ENCODE data around the gene ITM2B. TPM values are rescaled to one million over a fixed set of nuclear protein-coding genes. Genes with fewer than 3 reads are reported as not detected.

The ITM2B gene
- total RNA-seq, 1 donor from 2014 or later, result 339 TPM

DNA sequence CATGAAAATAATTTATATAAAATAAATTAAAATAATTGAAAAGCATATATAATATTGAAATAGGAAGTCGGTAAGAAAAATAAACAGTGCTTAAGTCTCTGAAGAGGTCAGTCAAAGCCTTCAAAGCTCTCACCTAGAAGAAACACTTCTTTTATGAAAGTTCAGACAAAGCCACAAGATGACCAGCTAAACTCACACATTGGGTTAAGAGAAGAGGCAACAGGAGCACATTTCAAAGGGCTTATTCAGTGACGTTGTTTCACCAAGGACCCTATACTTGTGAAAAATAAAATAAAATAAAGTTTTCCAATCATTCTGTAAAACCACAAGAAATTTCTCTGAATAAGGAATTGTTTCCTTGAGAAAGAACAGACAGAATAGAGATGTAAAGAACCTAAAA lies 2.5 kb upstream of the ITM2B start:
- DNase-seq (ENCODE audit: low spot score), result no peak
- Mint-ChIP-seq H3K4me3 (ENCODE audit: unreplicated experiment) (no peak overlapping the region), H3K4me1 (ENCODE audit: low read depth) (peaks cover 23% of the 10 kb centered on the region), H3K27me3 (ENCODE audit: low read depth) (no peaks in the 10 kb centered on the region), H3K9me3 (ENCODE audit: low read depth) (no peaks in the 10 kb centered on the region), H3K36me3 (ENCODE audit: low read depth) (no peaks in the 10 kb centered on the region), H3K27ac (ENCODE audit: unreplicated experiment) (no peak overlapping the region)
- TF ChIP-seq, protein P1, sequence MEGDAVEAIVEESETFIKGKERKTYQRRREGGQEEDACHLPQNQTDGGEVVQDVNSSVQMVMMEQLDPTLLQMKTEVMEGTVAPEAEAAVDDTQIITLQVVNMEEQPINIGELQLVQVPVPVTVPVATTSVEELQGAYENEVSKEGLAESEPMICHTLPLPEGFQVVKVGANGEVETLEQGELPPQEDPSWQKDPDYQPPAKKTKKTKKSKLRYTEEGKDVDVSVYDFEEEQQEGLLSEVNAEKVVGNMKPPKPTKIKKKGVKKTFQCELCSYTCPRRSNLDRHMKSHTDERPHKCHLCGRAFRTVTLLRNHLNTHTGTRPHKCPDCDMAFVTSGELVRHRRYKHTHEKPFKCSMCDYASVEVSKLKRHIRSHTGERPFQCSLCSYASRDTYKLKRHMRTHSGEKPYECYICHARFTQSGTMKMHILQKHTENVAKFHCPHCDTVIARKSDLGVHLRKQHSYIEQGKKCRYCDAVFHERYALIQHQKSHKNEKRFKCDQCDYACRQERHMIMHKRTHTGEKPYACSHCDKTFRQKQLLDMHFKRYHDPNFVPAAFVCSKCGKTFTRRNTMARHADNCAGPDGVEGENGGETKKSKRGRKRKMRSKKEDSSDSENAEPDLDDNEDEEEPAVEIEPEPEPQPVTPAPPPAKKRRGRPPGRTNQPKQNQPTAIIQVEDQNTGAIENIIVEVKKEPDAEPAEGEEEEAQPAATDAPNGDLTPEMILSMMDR (IDR thresholded peaks at IDR 0.05), result no peak

DNA sequence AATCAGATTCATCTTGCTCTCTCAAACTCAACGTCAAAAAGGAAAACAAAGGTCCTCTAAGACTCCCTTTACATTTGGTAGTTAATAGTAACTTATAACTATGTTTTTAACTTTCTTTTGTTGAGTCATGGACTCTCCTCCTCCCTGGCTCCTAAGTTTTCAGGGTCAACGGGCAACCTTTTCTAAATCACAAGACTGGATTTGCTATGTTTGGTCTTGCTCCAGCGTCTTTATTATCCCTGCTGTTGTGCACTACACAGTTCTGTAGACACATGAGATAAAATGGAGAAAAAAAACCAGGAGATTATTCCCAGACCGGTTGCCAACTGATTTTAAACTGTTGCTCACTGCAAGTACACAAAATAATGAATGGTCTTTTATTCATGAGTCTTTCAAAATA lies 1.9 kb upstream of the ITM2B start:
- TF ChIP-seq, protein P1 (IDR thresholded peaks at IDR 0.05), result no peak
- Mint-ChIP-seq H3K4me1 (ENCODE audit: low read depth) (peaks cover 28% of the 10 kb centered on the region), H3K9me3 (ENCODE audit: low read depth) (no peaks in the 10 kb centered on the region), H3K36me3 (ENCODE audit: low read depth) (no peaks in the 10 kb centered on the region), H3K27me3 (ENCODE audit: low read depth) (no peaks in the 10 kb centered on the region), H3K27ac (ENCODE audit: unreplicated experiment) (peak overlapping the region; percentile 39), H3K4me3 (ENCODE audit: unreplicated experiment) (no peak overlapping the region)
- no peak for DNase-seq (ENCODE audit: low spot score)

DNA sequence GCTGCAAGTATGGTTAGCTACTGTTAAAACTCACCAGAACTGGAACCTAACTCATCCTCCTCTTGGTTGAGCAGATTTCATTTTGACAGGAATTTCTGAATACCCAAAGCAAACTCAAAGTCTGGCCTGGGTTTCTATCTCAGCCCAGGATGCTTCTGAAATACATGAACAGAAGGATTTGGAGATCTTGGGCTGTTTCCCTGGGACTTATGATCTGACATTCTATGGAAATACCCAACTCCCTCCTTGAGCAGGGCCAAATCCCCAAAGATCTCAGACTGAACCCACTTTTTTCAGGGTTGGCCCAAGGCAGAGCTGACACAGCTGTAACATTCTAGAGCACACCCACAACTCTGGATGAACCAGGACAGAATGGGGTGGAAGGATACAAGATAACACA lies 1.1 kb upstream of the ITM2B start:
- H3K27ac Mint-ChIP-seq (ENCODE audit: unreplicated experiment), result no peak overlapping the region
- peak overlapping the region; percentile 91 for H3K4me3 Mint-ChIP-seq (ENCODE audit: unreplicated experiment)
- H3K9me3 Mint-ChIP-seq (ENCODE audit: low read depth), result no peaks in the 10 kb centered on the region
- no peak for DNase-seq (ENCODE audit: low spot score)
- peaks cover 37% of the 10 kb centered on the region for H3K4me1 Mint-ChIP-seq (ENCODE audit: low read depth)
- no peaks in the 10 kb centered on the region for H3K36me3 Mint-ChIP-seq (ENCODE audit: low read depth)
- H3K27me3 Mint-ChIP-seq (ENCODE audit: low read depth), result no peaks in the 10 kb centered on the region
- TF ChIP-seq, protein P1 (IDR thresholded peaks at IDR 0.05), result no peak

DNA sequence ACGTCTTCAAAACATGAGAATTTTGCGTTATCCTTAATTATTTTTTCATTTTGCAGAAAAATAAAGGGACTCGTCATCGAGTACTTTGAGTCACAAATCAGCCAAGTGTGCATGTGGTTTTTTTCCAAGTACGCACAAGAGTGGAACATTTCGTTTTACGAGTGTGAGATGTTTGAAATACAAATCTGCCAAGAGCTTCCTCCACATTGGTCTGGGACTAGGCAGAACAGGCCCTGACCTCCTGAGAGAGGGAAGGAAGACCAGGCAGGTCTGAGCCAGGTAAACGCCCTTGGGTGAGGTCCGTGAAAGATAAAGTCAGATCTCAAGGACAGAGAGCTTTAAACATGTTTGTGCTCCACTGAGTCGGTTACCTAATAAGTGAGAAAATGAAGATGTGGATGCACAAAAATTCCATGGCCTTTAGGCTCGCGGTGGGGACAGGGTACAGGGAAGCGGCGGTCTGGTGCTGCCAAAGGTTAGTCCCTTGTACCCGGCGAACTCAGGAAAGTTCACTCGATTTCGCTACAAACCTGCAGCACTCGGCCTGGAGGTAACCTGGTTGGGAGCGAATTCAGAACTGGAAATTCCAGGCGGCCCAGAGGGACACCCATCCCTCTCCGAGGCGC lies 473 bp upstream of the ITM2B start:
- Mint-ChIP-seq H3K27ac (ENCODE audit: unreplicated experiment) (peak overlapping the region; percentile 52), H3K36me3 (ENCODE audit: low read depth) (no peaks in the 10 kb centered on the region), H3K4me3 (ENCODE audit: unreplicated experiment) (peak overlapping the region; percentile 91), H3K9me3 (ENCODE audit: low read depth) (no peaks in the 10 kb centered on the region), H3K27me3 (ENCODE audit: low read depth) (no peaks in the 10 kb centered on the region), H3K4me1 (ENCODE audit: low read depth) (peaks cover 43% of the 10 kb centered on the region)
- DNase-seq (ENCODE audit: low spot score), result no peak
- TF ChIP-seq, protein P1 (IDR thresholded peaks at IDR 0.05), result no peak

DNA sequence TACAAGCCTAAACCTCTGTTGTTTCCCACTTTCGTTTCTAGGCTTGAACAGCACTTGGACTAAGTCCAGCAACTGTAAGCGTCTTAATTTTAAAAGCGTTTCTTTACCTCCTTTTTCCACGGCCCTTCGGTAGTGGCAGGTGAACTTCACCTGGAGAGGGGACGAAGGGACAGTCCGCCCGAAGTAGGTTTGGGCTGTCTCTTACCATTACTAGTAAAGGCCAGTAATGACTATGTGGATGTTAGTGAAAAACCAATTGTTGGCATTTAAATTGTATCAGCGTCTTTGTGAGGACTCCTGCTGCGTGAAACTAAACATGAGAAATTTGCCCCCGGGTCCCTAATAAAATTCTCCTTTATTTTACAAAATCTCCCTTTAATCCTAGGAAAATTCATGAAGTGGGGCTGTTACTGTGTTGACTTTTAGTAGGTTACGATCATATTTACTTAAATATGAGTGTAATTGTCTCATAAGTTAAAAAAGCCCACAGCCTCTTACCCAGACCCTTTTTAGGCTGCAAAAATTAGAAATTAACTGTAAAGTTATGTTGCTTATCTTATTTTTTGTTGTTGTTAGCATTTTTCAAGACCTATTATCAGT lies 983 bp downstream of the ITM2B start:
- H3K27ac Mint-ChIP-seq (ENCODE audit: unreplicated experiment), result peak overlapping the region; percentile 98
- H3K4me1 Mint-ChIP-seq (ENCODE audit: low read depth), result peaks cover 51% of the 10 kb centered on the region
- H3K27me3 Mint-ChIP-seq (ENCODE audit: low read depth), result no peaks in the 10 kb centered on the region
- H3K4me3 Mint-ChIP-seq (ENCODE audit: unreplicated experiment), result peak overlapping the region; percentile 91
- H3K36me3 Mint-ChIP-seq (ENCODE audit: low read depth), result no peaks in the 10 kb centered on the region
- no peak for DNase-seq (ENCODE audit: low spot score)
- TF ChIP-seq, protein P1 (IDR thresholded peaks at IDR 0.05), result no peak
- H3K9me3 Mint-ChIP-seq (ENCODE audit: low read depth), result no peaks in the 10 kb centered on the region

Measured in chondrocyte (in vitro differentiated cells).